Head of caudate nucleus (tissue), 42 donors: Measurements from ENCODE around the gene FILIP1.

Experiments
- DNase-seq, 42 donors: peaks; one replicate each; pipeline versions ENCODE4 v3.0.0 to v3.0.0-alpha.2; 2020 to 2021; ENCODE audit warnings: mixed read lengths in 7 of 42
- intact Hi-C: fragments of 100-400 bp; cut with DNase I; formaldehyde crosslinking; loops from one replicate; pipeline ENCODE4 v1.15.0; 2022

The FILIP1 gene

DNA sequence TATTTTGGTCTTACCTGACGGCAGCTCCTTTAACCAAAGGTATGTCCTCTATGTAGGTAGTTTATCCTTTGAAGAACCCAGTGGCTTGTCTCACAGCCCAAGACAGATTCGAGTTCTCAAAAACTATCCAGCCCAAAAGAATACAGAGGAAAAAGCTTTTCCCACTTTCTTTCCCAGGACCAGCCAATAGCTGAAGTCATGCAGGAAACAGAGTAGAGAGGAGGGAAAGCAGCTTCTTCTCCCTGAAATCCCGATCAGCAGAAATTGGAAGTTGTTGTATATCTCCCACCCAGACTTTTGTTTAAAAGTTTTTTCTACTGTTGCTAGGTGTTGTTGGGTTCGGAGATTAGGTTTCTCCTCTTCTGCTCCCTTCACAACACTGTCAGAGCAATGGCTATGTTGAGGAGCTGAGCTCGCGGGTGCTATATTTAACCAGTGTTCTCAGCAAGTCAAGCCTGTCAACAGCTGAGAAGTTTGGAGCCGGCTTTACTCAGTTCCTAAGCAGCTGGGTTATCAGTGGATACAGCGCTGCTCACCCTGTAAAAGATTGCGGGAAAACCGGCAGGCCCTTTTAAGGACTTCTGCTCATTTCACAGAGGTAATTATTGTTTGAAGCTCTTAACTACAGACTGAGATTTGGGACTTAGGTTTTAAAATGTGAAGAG, at the start of gene FILIP1:
TSS of gene FILIP1 (minus strand) at position 401 of the 665 bp plus-strand sequence. CDS start 78,828 bp downstream, outside the sequence.
- intact Hi-C loops = no loop called here
- peak in 38 of 42 donors; percentile 5 to 80 (median 26) for DNase-seq

DNA sequence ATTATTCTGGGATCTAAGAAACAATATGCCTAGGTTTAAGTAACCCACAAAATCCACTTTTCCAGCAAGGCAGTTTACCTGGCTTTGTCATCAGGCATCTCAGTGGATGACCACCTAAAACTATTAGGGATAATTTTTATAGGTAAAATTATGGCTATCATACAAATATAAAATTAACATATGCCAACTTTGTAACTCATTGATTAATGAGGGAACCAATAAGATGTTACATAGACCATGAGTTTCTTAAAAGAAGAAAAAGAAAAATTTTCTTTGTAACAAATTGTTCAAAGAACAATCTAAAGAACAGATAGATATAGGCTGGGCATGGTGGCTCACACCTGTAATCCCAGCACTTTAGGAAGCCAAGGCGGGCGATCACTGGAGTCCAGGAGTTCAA, 49.7 kb upstream of the FILIP1 start:
- intact Hi-C loops = no loop called here
- DNase-seq = no peak

DNA sequence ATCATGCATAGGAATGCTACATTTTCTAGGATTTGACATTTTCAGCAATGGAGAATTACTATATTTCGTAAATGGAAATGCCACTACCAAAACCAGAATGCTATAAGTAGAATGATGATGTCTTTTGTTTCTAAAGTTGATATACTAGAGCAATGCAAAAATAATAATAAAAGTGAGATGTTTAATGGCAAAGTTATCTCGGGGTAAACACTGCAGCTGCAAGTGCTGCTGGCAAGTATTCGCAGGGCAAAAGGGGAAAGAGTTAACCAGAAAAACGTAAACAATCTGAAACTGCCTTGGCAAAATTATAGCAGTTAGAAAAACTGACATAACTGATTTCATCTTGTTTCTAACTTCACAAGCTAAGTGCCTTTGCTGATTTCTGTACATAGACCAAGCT, 45.5 kb upstream of the FILIP1 start:
- intact Hi-C loops = no loop called here
- no peak for DNase-seq

DNA sequence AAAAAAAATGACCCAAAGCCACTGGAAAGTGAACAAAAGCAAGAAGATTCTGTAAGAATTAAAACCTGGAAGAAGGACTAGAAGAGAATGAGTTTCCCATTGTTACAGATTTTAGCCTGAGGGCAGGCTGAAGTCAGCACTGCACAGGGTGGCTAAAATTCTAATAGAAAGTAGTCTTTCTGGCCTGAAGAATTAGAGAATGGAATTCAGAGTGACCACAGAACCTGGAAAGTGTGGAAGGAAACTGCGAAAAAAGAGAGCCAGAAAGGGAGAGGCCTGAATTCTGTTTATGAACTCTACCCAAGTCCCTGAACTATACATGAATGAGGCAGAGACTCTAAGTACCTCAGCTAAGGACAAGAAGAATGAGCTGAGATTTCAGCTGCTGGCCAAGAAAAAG, 38.9 kb upstream of the FILIP1 start:
- intact Hi-C loops = no loop called here
- DNase-seq = no peak

GRCh38 chr6:75531174-75531573, 37.6 kb upstream of the FILIP1 start:
- intact Hi-C loops = no loop called here

GRCh38 chr6:75530696-75531095, 37.1 kb upstream of the FILIP1 start:
- intact Hi-C loops = no loop called here
- no peak for DNase-seq

More at GRCh38 chr6:75531174-75531573, 37.6 kb upstream of the FILIP1 start:
- DNase-seq = no peak

GRCh38 chr6:75528423-75528822, 34.8 kb upstream of the FILIP1 start:
- intact Hi-C loops = loop anchor here (5.0 kb wide), 2 partner anchors 231 to 261 kb away; no protein-coding TSS in a partner anchor
- DNase-seq = no peak

- intact Hi-C loops = loop anchor here (5.0 kb wide), 2 partner anchors 229 to 259 kb away; no protein-coding TSS in a partner anchor
- DNase-seq = peak in 37 of 42 donors; percentile 4 to 87 (median 59)
These were observed 33.0 kb upstream of the FILIP1 start for GRCh38 chr6:75526502-75527127.

DNA sequence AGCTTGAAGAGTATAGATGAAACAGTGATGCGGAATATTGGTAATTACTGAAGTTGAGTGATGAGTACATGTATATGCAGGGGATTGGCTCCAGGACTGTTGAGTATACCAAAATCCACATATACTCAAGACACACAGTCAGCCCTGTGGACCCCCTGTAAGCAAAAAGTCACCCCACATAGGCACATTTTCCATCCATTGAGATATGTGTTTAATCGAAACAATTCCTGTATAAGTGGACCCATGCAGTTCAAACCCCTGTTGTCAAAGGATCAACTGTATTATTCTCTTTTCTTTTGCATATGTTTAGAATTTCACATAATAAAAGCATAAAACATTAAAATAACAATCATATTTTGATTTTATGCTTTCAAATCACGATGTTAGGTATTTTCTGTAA, 32.1 kb upstream of the FILIP1 start:
- intact Hi-C loops = loop anchor here (5.0 kb wide), 2 partner anchors 228 to 258 kb away; no protein-coding TSS in a partner anchor
- DNase-seq = no peak

DNA sequence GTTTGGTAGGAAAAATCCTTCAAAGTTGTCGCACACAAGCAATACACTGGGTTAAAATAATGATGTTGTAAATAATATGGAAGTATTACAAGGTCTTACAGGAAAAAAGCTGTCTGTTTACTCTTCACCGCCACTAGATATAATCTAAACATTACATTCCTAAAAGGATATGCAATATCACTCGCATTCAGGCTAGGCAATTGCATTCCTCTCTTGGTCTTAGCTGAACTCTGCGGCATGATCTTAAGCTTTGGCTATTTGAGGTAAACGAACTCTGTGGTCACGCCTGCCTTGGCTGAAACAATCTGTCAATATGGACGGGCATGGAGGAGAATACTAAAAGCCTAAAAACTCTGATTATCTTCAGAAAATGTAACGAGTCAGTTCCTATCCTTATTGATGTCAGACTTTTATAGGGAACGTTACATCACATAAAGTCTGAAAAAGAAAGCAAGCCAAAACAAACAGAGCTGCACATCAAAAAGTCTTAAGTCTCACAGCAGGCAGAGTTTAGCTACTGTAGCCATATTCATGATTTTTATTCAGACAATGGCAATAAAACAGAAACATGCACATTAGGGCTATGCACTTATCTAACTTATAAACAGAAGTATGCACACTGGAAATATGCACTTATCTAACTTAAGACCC, 30.8 kb upstream of the FILIP1 start:
- no peak for DNase-seq
- intact Hi-C loops = no loop called here

- no peak for DNase-seq
- intact Hi-C loops = no loop called here
These were observed 23.2 kb upstream of the FILIP1 start for GRCh38 chr6:75516757-75517156.

DNA sequence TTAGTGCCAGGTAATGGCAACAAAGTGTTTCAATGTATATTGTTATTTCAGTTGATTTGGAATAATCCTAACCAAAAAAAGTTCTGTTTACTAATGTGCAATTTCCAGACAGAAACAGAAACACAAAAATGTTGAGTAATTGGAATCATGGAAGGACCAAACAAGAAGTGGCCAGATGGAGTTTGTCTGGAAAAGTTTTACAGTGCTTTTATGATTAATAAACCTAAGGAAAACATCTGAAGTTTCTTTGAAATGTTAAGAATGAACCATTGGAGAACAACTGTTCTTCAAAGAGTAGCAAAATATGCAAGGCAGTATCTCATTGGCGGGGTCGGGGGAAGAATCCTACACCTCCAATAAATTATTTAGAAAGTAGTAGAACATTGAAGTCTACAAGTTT, 19.0 kb upstream of the FILIP1 start:
- DNase-seq = no peak
- intact Hi-C loops = no loop called here

GRCh38 chr6:75505424-75505823, 11.8 kb upstream of the FILIP1 start:
- no peak for DNase-seq
- intact Hi-C loops = no loop called here

- intact Hi-C loops = no loop called here
- DNase-seq = no peak
These were observed 11.0 kb upstream of the FILIP1 start for GRCh38 chr6:75504465-75505222.

GRCh38 chr6:75503291-75503690, 9.7 kb upstream of the FILIP1 start:
- DNase-seq = no peak
- intact Hi-C loops = no loop called here

- intact Hi-C loops = no loop called here
These were observed 9.3 kb upstream of the FILIP1 start for GRCh38 chr6:75502884-75503283.

DNA sequence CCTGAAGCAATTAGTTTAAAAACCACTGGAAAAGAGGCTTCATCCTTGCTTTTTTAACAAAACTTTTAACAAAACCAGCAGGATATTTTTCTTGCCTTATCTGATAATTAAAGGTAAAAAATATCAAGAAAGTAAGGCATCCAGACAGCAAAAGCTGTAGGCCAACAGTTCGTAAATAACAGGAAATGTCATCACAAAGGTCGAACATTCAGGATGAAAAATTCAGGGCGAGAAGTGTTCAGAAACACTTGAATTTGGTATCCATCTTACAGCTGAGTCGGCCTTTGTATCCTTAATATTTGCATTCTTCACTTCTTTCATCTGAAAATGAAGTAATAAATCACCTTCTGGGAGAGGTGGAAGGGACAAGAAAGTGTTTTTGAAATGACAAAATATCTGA, 8.2 kb upstream of the FILIP1 start:
- DNase-seq = no peak
- intact Hi-C loops = no loop called here

More at GRCh38 chr6:75502884-75503283, 9.3 kb upstream of the FILIP1 start:
- DNase-seq = no peak

GRCh38 chr6:75499640-75500039, 6.0 kb upstream of the FILIP1 start:
- intact Hi-C loops = no loop called here
- no peak for DNase-seq

- intact Hi-C loops = no loop called here
- no peak for DNase-seq
These were observed 5.3 kb upstream of the FILIP1 start for GRCh38 chr6:75498862-75499261.

DNA sequence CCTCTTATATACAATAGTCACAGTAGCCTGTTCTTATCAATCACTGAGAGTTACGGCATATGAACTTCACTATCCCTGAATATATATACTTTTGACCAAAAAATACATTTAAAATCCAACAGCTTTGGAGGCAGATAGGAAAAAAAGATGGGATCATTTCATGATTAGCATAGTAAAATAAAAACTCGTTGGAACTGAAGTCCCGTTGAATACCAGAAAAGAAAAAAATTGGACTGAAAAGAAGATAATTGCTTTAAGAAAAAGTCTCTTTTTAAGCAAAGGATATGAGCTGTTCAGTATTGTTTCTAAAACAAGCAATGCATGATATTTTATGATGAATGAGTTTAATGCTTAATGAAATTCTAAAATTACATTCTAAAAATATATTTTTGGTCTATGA, 4.4 kb upstream of the FILIP1 start:
- no peak for DNase-seq
- intact Hi-C loops = no loop called here
